GM13976 (cell line): Measurements from ENCODE around the gene GRK5.

Source experiments
- DNase-seq: peaks from one replicate; pipeline ENCODE4 v3.0.0; 2012; ENCODE audit warnings: low spot score
- CTCF ChIP-seq: IDR thresholded peaks from 2 replicates; pipeline ENCODE4 v1.5.1; 2012; ENCODE audit warnings: borderline replicate concordance, mild to moderate bottlenecking; ENCODE audit not compliant: insufficient read depth; ENCODE audit errors: extremely low read depth, missing control alignments, control extremely low read depth
- in situ Hi-C: fragments of 300-500 bp; cut with MboI; formaldehyde crosslinking; loops from one replicate; pipeline ENCODE4 v1.12.0; 2022; ENCODE audit warnings: low sequenced_read_pairs, mixed read lengths, inconsistent platforms; ENCODE audit not compliant: unreplicated experiment

GRK5 gene

GRCh38 chr10:119399466-119399865 lies 192.1 kb downstream of the GRK5 start:
- no peak for DNase-seq
- TF ChIP-seq CTCF, result no peak
- in situ Hi-C loops, result no loop called here

- no peak for DNase-seq
- no peak for TF ChIP-seq CTCF
- in situ Hi-C loops, result no loop called here
Observed at GRCh38 chr10:119401671-119402395, 194.5 kb downstream of the GRK5 start.

- DNase-seq, result no peak
- in situ Hi-C loops, result no loop called here
- no peak for TF ChIP-seq CTCF
Observed at GRCh38 chr10:119403921-119404320, 196.6 kb downstream of the GRK5 start.

GRCh38 chr10:119404719-119405519 lies 197.5 kb downstream of the GRK5 start:
- in situ Hi-C loops, result no loop called here
- no peak for DNase-seq

GRCh38 chr10:119405520-119405807 lies 198.1 kb downstream of the GRK5 start:
- TF ChIP-seq CTCF, result no peak
- DNase-seq, result no peak
- in situ Hi-C loops, result no loop called here

More at GRCh38 chr10:119404719-119405519, 197.5 kb downstream of the GRK5 start:
- no peak for TF ChIP-seq CTCF

- no peak for TF ChIP-seq CTCF
- no peak for DNase-seq
- in situ Hi-C loops, result no loop called here
Observed at GRCh38 chr10:119406137-119406536, 198.8 kb downstream of the GRK5 start.
